A549 (cell line): Measurements from ENCODE around the gene PNLIPRP3. TPM values are rescaled to one million over a fixed set of nuclear protein-coding genes. Genes with fewer than 3 reads are reported as not detected.

Source experiments
- ATAC-seq, 2 experiments: fragments of 200-7000 bp in 1 of 2; fragments of >200 bp in 1 of 2; cut with Nextera tagmentation in 1 of 2; cut with Tn5 transposase in 1 of 2; 3 replicates each; pipeline versions ENCODE4 v1.8.0 to v1.9.1; 2018 to 2020; ENCODE audit warnings: mild to moderate bottlenecking in 1 of 2, moderate library complexity in 1 of 2
- CTCF ChIA-PET: fragments of 300-600 bp; sonication (Branson Sonifier 250); formaldehyde crosslinking; extraction: SDS; loops from one replicate; lab custom pipeline; 2021; ENCODE audit warnings: antibody characterized with exemption, inconsistent platforms; lab: Yijun Ruan, JAX
- POLR2A ChIA-PET: fragments of 350-600 bp; formaldehyde crosslinking; extraction: SDS; loops from one replicate; lab custom pipeline; 2021; ENCODE audit warnings: antibody characterized with exemption, inconsistent platforms; lab: Yijun Ruan, JAX
- DNase-seq, 2 experiments: peaks; one replicate each; pipeline versions ENCODE4 v3.0.0 to v3.0.0-alpha.2; 2011 to 2016; ENCODE audit warnings: low read depth in 1 of 2, low spot score in 1 of 2
- FAIRE-seq: peaks from 2 replicates; lab custom pipeline; 2011; peaks lifted over from hg19 to GRCh38; lab: Jason Lieb, UNC
- H3K27ac ChIP-seq, 2 experiments: fragments of >200 bp; sonication (Bioruptor Twin); formaldehyde crosslinking; 3 replicates each; pipeline ENCODE4 v1.5.1; 2016 to 2017
- H3K4me1 ChIP-seq: fragments of >200 bp; sonication (Bioruptor Twin); formaldehyde crosslinking; 3 replicates; pipeline ENCODE4 v1.6.1; 2016
- H3K4me2 ChIP-seq: fragments of >200 bp; sonication (Bioruptor Twin); formaldehyde crosslinking; 3 replicates; pipeline ENCODE4 v1.6.1; 2016
- H3K4me3 ChIP-seq: fragments of >200 bp; sonication (Bioruptor Twin); formaldehyde crosslinking; 3 replicates; pipeline ENCODE4 v1.5.1; 2016
- H3K9me3 ChIP-seq: fragments of >200 bp; sonication (Bioruptor Twin); formaldehyde crosslinking; 3 replicates; pipeline ENCODE4 v1.6.1; 2016
- BHLHE40 ChIP-seq: IDR thresholded peaks from 2 replicates; pipeline ENCODE4 v1.6.1; 2012; ENCODE audit warnings: low read depth, low read length, inconsistent platforms
- CBX2 ChIP-seq: fragments of 200-600 bp; sonication (generic); IDR thresholded peaks from 2 replicates; pipeline ENCODE4 v1.6.1; 2016; ENCODE audit warnings: low read depth, mild to moderate bottlenecking, borderline replicate concordance
- CEBPB ChIP-seq, 2 experiments: fragments of >200 bp in 1 of 2; sonication (Bioruptor Twin) in 1 of 2; formaldehyde crosslinking in 1 of 2; IDR thresholded peaks; 2 replicates each; pipeline ENCODE4 v1.6.1; 2012 to 2016
- CTCF ChIP-seq: fragments of >200 bp; sonication (Bioruptor Twin); formaldehyde crosslinking; IDR thresholded peaks from 3 replicates; pipeline ENCODE4 v1.5.1; 2016
- EP300 ChIP-seq, 2 experiments: fragments of >200 bp; sonication (Bioruptor Twin); formaldehyde crosslinking; IDR thresholded peaks; 2 replicates in 1 of 2; 3 replicates in 1 of 2; pipeline ENCODE4 v1.6.1; 2016 to 2017
- ESRRA ChIP-seq: fragments of 150-350 bp; IDR thresholded peaks from 2 replicates; pipeline ENCODE4 v1.6.1; 2014; ENCODE audit warnings: mild to moderate bottlenecking, low read length, borderline replicate concordance
- FOSL2 ChIP-seq, 2 experiments: fragments of 450-650 bp in 1 of 2; fragments of >200 bp in 1 of 2; sonication (Bioruptor Twin) in 1 of 2; formaldehyde crosslinking; IDR thresholded peaks; 2 replicates each; pipeline versions ENCODE4 v1.5.0 to v1.6.1; 2016 to 2020; ENCODE audit warnings: mild to moderate bottlenecking in 1 of 2, moderate library complexity in 1 of 2
- FOXS1 ChIP-seq: fragments of 250-450 bp; sonication (Bioruptor Pico); IDR thresholded peaks from 2 replicates; pipeline ENCODE4 v1.5.0; 2020; ENCODE audit warnings: mild to moderate bottlenecking, moderate library complexity
- HEYL ChIP-seq: fragments of 250-450 bp; sonication (Bioruptor Pico); IDR thresholded peaks from 2 replicates; pipeline ENCODE4 v1.8.0; 2021; ENCODE audit warnings: mild to moderate bottlenecking, moderate library complexity
- HMGXB4 ChIP-seq: fragments of 250-450 bp; sonication (Bioruptor Pico); IDR thresholded peaks from 2 replicates; pipeline ENCODE4 v1.5.0; 2021; ENCODE audit warnings: mild to moderate bottlenecking, moderate library complexity, borderline replicate concordance
- HOXB13 ChIP-seq: fragments of 250-450 bp; sonication (Bioruptor Pico); IDR thresholded peaks from 2 replicates; pipeline ENCODE4 v1.5.0; 2020; ENCODE audit warnings: low read depth, mild to moderate bottlenecking, moderate library complexity
- JUNB ChIP-seq: fragments of >200 bp; sonication (Bioruptor Twin); formaldehyde crosslinking; IDR thresholded peaks from 2 replicates; pipeline ENCODE4 v1.6.1; 2016
- NFE2L2 ChIP-seq: fragments of 150-350 bp; conservative IDR thresholded peaks from 2 replicates; pipeline ENCODE4 v1.6.1; 2014; ENCODE audit warnings: low read length
- RAD21 ChIP-seq, 2 experiments: fragments of >200 bp in 1 of 2; sonication (Bioruptor Twin) in 1 of 2; formaldehyde crosslinking in 1 of 2; IDR thresholded peaks in 1 of 2; conservative IDR thresholded peaks in 1 of 2; 2 replicates in 1 of 2; 3 replicates in 1 of 2; pipeline ENCODE4 v1.6.1; 2012 to 2018; ENCODE audit warnings: inconsistent platforms in 1 of 2
- SMC3 ChIP-seq: fragments of >200 bp; sonication (Bioruptor Twin); formaldehyde crosslinking; IDR thresholded peaks from 3 replicates; pipeline ENCODE4 v1.6.1; 2018; ENCODE audit warnings: inconsistent platforms
- ZC3H11A ChIP-seq: fragments of 450-650 bp; IDR thresholded peaks from 2 replicates; pipeline ENCODE4 v1.6.1; 2014; ENCODE audit warnings: antibody characterized with exemption, mild to moderate bottlenecking
- WGBS: methylation state at CpG from one replicate; pipeline ENCODE4 v1.1.6; 2017; ENCODE audit errors: missing lambda C conversion rate; 5-methylcytosine and 5-hydroxymethylcytosine counted together
- polyA plus RNA-seq, 4 experiments: library from polyadenylated mRNA; depleted of rRNA in 3 of 4; stranded (reverse); fragments of >200 nt; fragmentation: RNase III in 1 of 4; extraction: RNeasy Plus Mini Kit Qiagen cat#74134 plus additional on column Dnase treatment in 1 of 4; gene quantifications; 2 replicates in 3 of 4; 3 replicates in 1 of 4; pipeline ENCODE4 v1.2.3, GENCODE V29; 2011 to 2017

Gene PNLIPRP3
- polyA plus RNA-seq, 2 of the 4 experiments (the other 2 are of a cell fraction): not detected

GRCh38 chr10:116440330-116441030, 12.8 kb downstream of the PNLIPRP3 start (continued):
- no peak for TF ChIP-seq CBX2

- POLR2A ChIA-PET: no interaction called here
- no peak for FAIRE-seq
Measured at GRCh38 chr10:116444527-116445142, 17.0 kb downstream of the PNLIPRP3 start.

GRCh38 chr10:116450861-116451260, 23.2 kb downstream of the PNLIPRP3 start:
- H3K9me3 ChIP-seq: no peaks in the 10 kb centered on the region
- TF ChIP-seq FOXS1 (CRISPR knock-in tag) (no peak), JUNB (no peak), BHLHE40 (no peak), CEBPB (IDR thresholded peaks at IDR 0.05) (no peak), HMGXB4 (CRISPR knock-in tag) (no peak), FOSL2 (IDR thresholded peaks at IDR 0.05) (no peak), FOSL2 (CRISPR knock-in tag; IDR thresholded peaks at IDR 0.05) (no peak), ZC3H11A (no peak), HEYL (no peak), NFE2L2 (no peak)
- TF ChIP-seq, all 56 proteins: peak for 0
- ChIA-PET POLR2A (no interaction called here), CTCF (interaction anchor here (0.6 to 1.2 kb wide), 2 partner anchors 9 to 765 kb away, joined by 3 to 4 read pairs; no protein-coding TSS in a partner anchor)
- FAIRE-seq (no peak), ATAC-seq (no peak), DNase-seq (no peak)
- Histone ChIP-seq H3K4me3 (no peak overlapping the region), H3K4me2 (no peak overlapping the region), H3K4me1 (no peaks in the 10 kb centered on the region), H3K27ac (no peak overlapping the region)
- 0% methylated on average over 2 of the region's 2 CpGs for WGBS

More at GRCh38 chr10:116444527-116445142, 17.0 kb downstream of the PNLIPRP3 start:
- peak; percentile 20 to 50 for DNase-seq
- CTCF ChIA-PET: interaction anchor here (0.6 to 1.4 kb wide), 7 partner anchors 8 to 33 kb away, joined by 3 to 5 read pairs (median 3); no protein-coding TSS in a partner anchor
- peak; percentile 47 to 80; a peak in 3 of 6 replicates for ATAC-seq
- TF ChIP-seq SMC3 (peak; percentile 37; the same call in 2 of the 3 replicates), ESRRA (no peak), CTCF (peak; percentile 83), RAD21 (conservative IDR thresholded peaks at IDR 0.05 in 1 of 2, IDR thresholded peaks at IDR 0.05 in 1 of 2) (peak; percentile 54 to 65), EP300 (IDR thresholded peaks at IDR 0.05) (no peak), HOXB13 (no peak)
- Histone ChIP-seq H3K27ac (no peak overlapping the region), H3K9me3 (no peaks in the 10 kb centered on the region), H3K4me3 (no peak overlapping the region), H3K4me2 (no peak overlapping the region), H3K4me1 (no peaks in the 10 kb centered on the region)
- WGBS: 10% methylated on average over 4 of the region's 4 CpGs
